Endodermal cell (in vitro differentiated cells): ENCODE results near the gene PDE7B. TPM values are rescaled to one million over a fixed set of nuclear protein-coding genes. Genes with fewer than 3 reads are reported as not detected.

ENCODE experiments used
- DNase-seq: peaks from one replicate; pipeline ENCODE4 v3.0.0-alpha.2; 2017
- H3K27ac ChIP-seq: 2 replicates; pipeline ENCODE4 v1.5.1; 2013; ENCODE audit warnings: mild to moderate bottlenecking, low read depth, low read length, moderate library complexity
- H3K27me3 ChIP-seq: 2 replicates; pipeline ENCODE4 v1.6.1; 2013; ENCODE audit warnings: mild to moderate bottlenecking, low read length, moderate library complexity; ENCODE audit not compliant: insufficient read depth, control insufficient read depth, poor library complexity, severe bottlenecking
- H3K36me3 ChIP-seq: 2 replicates; pipeline ENCODE4 v1.7.0; 2013; ENCODE audit warnings: mild to moderate bottlenecking, low read length, moderate library complexity; ENCODE audit not compliant: control insufficient read depth, insufficient read depth
- H3K4me1 ChIP-seq: one replicate; pipeline ENCODE4 v1.7.0; 2013; ENCODE audit warnings: low read length; ENCODE audit not compliant: control insufficient read depth, insufficient read depth
- H3K4me3 ChIP-seq: 2 replicates; pipeline ENCODE4 v1.5.1; 2013; ENCODE audit warnings: mild to moderate bottlenecking, low read length, moderate library complexity
- H3K9ac ChIP-seq: 2 replicates; pipeline ENCODE4 v1.6.1; 2013; ENCODE audit warnings: mild to moderate bottlenecking, low read length, moderate library complexity; ENCODE audit not compliant: poor library complexity, severe bottlenecking; ENCODE audit errors: extremely low read depth
- H3K9me3 ChIP-seq: 2 replicates; pipeline ENCODE4 v1.6.1; 2013; ENCODE audit warnings: mild to moderate bottlenecking, low read length, moderate library complexity; ENCODE audit not compliant: control insufficient read depth
- H3K27ac Mint-ChIP-seq: 2 replicates; pipeline ENCODE4 v1.8.0; 2020; ENCODE audit warnings: mixed read lengths
- H3K27me3 Mint-ChIP-seq: 2 replicates; pipeline ENCODE4 v1.8.0; 2021; ENCODE audit warnings: mild to moderate bottlenecking, mixed read lengths; ENCODE audit not compliant: insufficient read depth
- H3K36me3 Mint-ChIP-seq: 2 replicates; pipeline ENCODE4 v1.8.0; 2020; ENCODE audit warnings: low read depth, mixed read lengths
- H3K4me1 Mint-ChIP-seq: 2 replicates; pipeline ENCODE4 v1.8.0; 2020; ENCODE audit warnings: mixed read lengths
- H3K4me3 Mint-ChIP-seq: 2 replicates; pipeline ENCODE4 v1.8.0; 2020; ENCODE audit warnings: mild to moderate bottlenecking, moderate library complexity, mixed read lengths
- H3K9me3 Mint-ChIP-seq: 2 replicates; pipeline ENCODE4 v1.8.0; 2020; ENCODE audit warnings: mild to moderate bottlenecking, mixed read lengths
- CTCF ChIP-seq: fragments of 200-600 bp; sonication (generic); conservative IDR thresholded peaks from 2 replicates; pipeline ENCODE4 v1.5.0; 2021; ENCODE audit warnings: antibody characterized with exemption, mild to moderate bottlenecking
- WGBS, 2 experiments: methylation state at CpG; one replicate each; pipeline versions ENCODE4 v1.1.5 to v1.1.7; 2013; ENCODE audit warnings: missing lambda C conversion rate in 2 of 2, mixed read lengths in 1 of 2; ENCODE audit not compliant: insufficient coverage in 1 of 2, insufficient read length in 1 of 2; 5-methylcytosine and 5-hydroxymethylcytosine counted together
- long read RNA-seq, 4 experiments: library from polyadenylated mRNA in 2 of 4; library from RNA in 1 of 4; library from capped mRNA in 1 of 4; stranded (forward) in 3 of 4; unstranded in 1 of 4; transcript quantifications; one replicate each; pipeline ENCODE4 v2.0.0, GENCODE V29; 2020 to 2021; ENCODE audit warnings: inconsistent platforms in 1 of 4
- polyA plus RNA-seq, 2 experiments: library from polyadenylated mRNA; stranded (reverse); fragments of 50-300 nt; gene quantifications; one replicate each; pipeline ENCODE4 v1.2.3, GENCODE V29; 2013
- total RNA-seq, 2 donors: library from RNA; stranded (reverse); fragmentation: NEBNext Ultra II Directional in 1 of 2; extraction: Animal tissue kit (Norgen Biotek cat#: 25700) in 1 of 2; gene quantifications; 2 replicates in 1 of 2; 3 replicates in 1 of 2; pipeline ENCODE4 v1.2.1, GENCODE V29; 2021

The PDE7B gene
- under 1 TPM in 1 of 2 donors, not detected in 1; 0.26 TPM for total RNA-seq
- 0.28 TPM for polyA plus RNA-seq (2013, experiment 1 of 2)
- polyA plus RNA-seq (2013, experiment 2 of 2): 0.25 TPM
- long read RNA-seq, experiment 1: 0 reads
- long read RNA-seq, experiment 2: 0 reads
- long read RNA-seq, experiment 3: 0 reads
- long read RNA-seq, experiment 4: 0 reads

- no peaks in the 10 kb centered on the region for H3K27me3 ChIP-seq
- TF ChIP-seq CTCF: no peak
- Mint-ChIP-seq H3K4me3 (no peak within 1 kb of the TSS), H3K4me1 (peaks cover 32% of the 10 kb centered on the region), H3K36me3 (no peaks in the 10 kb centered on the region), H3K27me3 (peaks cover 1% of the 10 kb centered on the region), H3K9me3 (no peaks in the 10 kb centered on the region), H3K27ac (peak within 1 kb of the TSS; percentile 26)
- H3K4me1 ChIP-seq: peaks cover 12% of the 10 kb centered on the region
- H3K4me3 ChIP-seq: no peak within 1 kb of the TSS
- WGBS, 2 experiments: 34 to 62% methylated on average over 4 to 12 of the region's 12 CpGs
- H3K9me3 ChIP-seq: no peaks in the 10 kb centered on the region
- no peaks in the 10 kb centered on the region for H3K36me3 ChIP-seq
- peak; percentile 85 for DNase-seq
- no peak within 1 kb of the TSS for H3K9ac ChIP-seq
- H3K27ac ChIP-seq: no peak within 1 kb of the TSS
Observed at GRCh38 chr6:135851442-135852271, at the start of gene PDE7B. Gene PDE7B (plus strand): TSS chr6:135851701.

- TF ChIP-seq CTCF: no peak
- no peaks in the 10 kb centered on the region for H3K36me3 ChIP-seq
- peaks cover 6% of the 10 kb centered on the region for H3K4me1 ChIP-seq
- H3K36me3 Mint-ChIP-seq: no peaks in the 10 kb centered on the region
- no peak overlapping the region for H3K27ac Mint-ChIP-seq
- H3K4me3 ChIP-seq: no peak overlapping the region
- no peaks in the 10 kb centered on the region for H3K27me3 ChIP-seq
- H3K27me3 Mint-ChIP-seq: no peaks in the 10 kb centered on the region
- H3K9me3 Mint-ChIP-seq: no peaks in the 10 kb centered on the region
- H3K27ac ChIP-seq: no peak overlapping the region
- no peak for DNase-seq
- H3K4me3 Mint-ChIP-seq: no peak overlapping the region
- H3K9ac ChIP-seq: no peak overlapping the region
- no peaks in the 10 kb centered on the region for H3K9me3 ChIP-seq
- WGBS, 2 experiments: 88 to 97% methylated on average over 1 to 2 of the region's 2 CpGs
- peaks cover 35% of the 10 kb centered on the region for H3K4me1 Mint-ChIP-seq
Observed at GRCh38 chr6:135801755-135802465, 49.6 kb upstream of the PDE7B start.

GRCh38 chr6:135810486-135810885, 41.0 kb upstream of the PDE7B start:
- H3K27me3 Mint-ChIP-seq: no peaks in the 10 kb centered on the region
- no peaks in the 10 kb centered on the region for H3K27me3 ChIP-seq
- TF ChIP-seq CTCF: no peak
- no peak overlapping the region for H3K27ac ChIP-seq
- no peaks in the 10 kb centered on the region for H3K4me1 ChIP-seq
- H3K4me3 ChIP-seq: no peak overlapping the region
- no peaks in the 10 kb centered on the region for H3K36me3 Mint-ChIP-seq
- H3K9me3 Mint-ChIP-seq: peaks cover 5% of the 10 kb centered on the region
- H3K9me3 ChIP-seq: peaks cover 6% of the 10 kb centered on the region
- H3K9ac ChIP-seq: no peak overlapping the region
- H3K36me3 ChIP-seq: no peaks in the 10 kb centered on the region
- 81% methylated on average over 3 to 5 of the region's 5 CpGs for WGBS, 2 experiments
- no peak overlapping the region for H3K4me3 Mint-ChIP-seq
- H3K4me1 Mint-ChIP-seq: peaks cover 29% of the 10 kb centered on the region
- DNase-seq: no peak
- no peak overlapping the region for H3K27ac Mint-ChIP-seq
